ENCODE measurements around the gene EEF1AKMT3.
"Not testable (repeated sequence)": the region's sequence is repeated elsewhere in the genome, so short reads cannot be mapped to it uniquely, and the experiment has no call there.

EEF1AKMT3 gene

DNA sequence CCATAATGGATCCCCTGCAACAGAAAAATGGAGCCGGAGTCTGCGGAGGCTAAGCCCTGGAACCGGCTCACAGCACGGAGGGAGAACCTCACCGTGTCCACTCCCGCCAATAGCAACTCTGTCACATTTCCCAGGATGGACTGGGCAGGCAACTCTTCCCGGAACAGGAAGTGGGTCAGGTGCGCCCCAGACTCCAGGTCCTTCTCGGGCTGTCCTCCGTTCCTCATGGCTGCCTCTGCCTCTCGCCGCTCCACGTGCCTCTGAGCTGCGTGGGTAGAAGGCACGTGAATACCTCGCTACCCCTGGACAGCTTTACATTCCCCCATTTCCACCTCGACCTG is 7.8 kb upstream of the EEF1AKMT3 start:
- in situ Hi-C loops (cut with MboI; ENCODE audit: low sequenced_read_pairs) = no loop called here

DNA sequence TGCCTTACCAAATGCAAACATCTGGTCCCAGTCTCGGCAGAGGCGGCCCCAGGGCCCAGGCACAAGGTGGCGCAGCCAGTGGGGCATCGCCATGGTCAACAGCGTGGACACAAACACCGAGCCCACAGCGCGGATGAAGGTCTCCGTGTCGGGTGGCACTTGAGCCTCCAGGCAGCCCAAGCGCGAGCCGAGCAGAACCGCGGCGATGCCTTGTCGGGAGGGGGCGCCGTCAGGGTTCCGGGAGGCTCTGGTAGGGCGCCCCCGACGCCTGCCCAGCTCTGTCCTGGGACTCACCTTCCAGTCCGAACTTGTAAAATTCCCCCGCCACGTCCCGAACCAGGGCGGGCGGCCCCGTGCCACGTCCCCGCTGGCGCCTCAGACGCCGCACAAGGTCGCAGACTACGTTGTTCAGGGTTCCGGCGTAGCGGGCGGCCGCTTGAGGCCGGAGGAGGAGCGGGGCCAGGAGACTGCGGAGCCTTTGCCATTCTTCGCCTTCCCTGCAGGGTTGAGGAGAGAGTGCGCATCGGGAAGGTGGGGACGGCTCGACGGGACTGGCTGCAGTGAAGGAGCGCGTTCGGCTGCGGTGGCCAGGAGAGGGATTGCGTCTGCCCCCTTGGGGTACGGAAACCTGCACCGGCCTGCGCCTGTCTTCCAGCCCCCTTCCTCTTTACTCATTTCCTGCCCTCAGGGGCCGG is 7.3 kb upstream of the EEF1AKMT3 start:
- in situ Hi-C loops (cut with MboI; ENCODE audit: low sequenced_read_pairs) = no loop called here

DNA sequence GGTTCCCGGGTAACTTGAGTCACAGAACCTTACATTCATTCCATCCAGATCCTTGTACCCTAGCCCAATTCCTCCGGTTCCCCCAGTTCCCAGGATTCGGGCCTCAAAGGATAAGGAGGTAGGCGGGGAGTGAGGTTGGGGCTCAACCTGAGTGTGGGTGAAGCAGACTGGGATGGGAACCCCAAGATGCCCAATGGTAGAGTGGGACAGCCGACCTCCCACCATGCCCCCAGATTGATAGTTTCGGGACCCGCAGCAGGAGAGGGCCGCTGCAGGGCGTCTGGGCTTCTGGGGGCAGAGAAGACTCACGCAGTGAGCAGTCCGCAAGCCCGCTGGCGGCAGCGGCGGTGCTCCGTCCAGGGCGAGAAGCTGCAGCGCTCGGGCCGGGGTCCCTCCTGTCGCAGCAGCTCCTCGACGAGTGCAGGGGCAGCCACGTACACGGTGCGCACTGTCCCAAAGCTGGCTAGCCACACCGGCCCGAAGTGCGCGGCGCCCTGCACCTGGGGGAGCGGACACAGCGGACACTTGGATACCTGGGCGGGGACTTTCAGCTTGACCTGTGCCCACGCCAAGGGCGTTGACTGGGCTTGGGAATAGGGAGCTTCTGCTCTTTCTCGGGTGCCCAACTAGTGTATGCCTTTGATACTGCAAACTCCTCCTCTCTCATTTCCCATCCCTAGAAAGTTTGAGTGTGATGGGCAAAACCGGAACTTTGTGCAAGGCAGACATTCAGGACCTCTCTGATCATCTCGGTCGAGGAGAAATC is 6.5 kb upstream of the EEF1AKMT3 start:
- in situ Hi-C loops (cut with MboI; ENCODE audit: low sequenced_read_pairs) = no loop called here

DNA sequence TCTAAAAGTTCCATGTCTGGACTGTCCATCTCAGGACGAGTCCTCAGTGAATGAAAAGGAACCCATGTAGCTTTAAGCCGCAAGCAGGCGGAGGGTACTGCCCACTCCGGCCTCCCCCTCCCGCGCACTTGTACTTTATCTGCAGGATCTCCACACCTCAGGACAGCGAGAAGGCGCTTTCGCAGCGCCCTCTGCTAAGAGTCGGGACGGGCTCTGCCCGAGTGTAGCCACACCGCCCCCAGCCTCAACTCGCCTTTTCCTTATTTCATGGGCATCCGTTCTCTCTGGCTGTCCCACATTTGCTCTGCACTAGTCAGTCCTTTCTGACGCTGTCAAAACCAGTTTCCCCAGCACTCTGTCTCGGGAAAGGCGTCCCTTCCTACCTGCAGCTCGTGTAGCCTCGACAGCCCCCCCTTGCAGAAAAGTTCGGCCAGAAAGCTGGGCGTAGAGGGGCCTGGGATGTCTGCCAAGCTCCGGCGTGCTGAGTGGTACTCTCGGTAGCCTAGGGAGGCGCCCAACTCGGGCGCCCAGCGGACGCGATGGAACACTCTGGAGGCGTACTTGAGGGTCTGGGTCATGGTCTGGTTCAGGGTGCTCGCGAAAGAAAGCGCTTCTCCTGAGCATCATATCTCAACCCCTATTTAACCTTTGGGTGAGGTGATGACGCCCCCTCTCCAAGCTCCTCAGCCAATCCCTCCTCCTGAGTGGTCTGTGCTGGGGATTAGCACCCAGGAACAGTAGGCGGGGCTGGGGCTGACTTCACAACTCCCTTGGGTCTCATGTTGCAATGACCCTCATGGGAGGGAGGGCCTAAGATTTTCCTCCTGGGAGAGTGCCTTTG is 5.7 kb upstream of the EEF1AKMT3 start, which contains the start of gene CYP27B1:
CYP27B1 (minus strand) TSS at position 615 of the 841 bp plus-strand sequence; CDS start at position 578, 37 bp downstream.
- in situ Hi-C loops (cut with MboI; ENCODE audit: low sequenced_read_pairs) = no loop called here

DNA sequence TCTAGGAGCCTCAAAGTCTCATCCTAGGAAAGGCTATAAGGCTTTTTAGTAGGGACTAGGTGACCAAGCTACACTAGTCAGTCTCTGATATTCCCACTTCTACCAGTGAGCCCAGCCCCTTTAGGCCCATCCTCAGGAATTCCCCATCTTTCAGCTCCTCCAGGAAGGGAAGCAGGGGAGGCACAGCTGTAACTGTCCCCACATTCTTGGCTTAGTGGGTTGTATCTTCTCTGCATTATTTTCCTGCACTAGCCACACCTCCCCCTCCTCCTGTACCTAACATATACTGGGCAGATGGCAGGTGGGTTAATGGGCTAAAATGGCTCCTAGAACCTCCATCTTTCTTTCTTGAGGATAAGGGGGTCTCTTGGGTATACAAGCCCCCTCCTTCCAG is 5.1 kb upstream of the EEF1AKMT3 start:
- in situ Hi-C loops (cut with MboI; ENCODE audit: low sequenced_read_pairs) = no loop called here

DNA sequence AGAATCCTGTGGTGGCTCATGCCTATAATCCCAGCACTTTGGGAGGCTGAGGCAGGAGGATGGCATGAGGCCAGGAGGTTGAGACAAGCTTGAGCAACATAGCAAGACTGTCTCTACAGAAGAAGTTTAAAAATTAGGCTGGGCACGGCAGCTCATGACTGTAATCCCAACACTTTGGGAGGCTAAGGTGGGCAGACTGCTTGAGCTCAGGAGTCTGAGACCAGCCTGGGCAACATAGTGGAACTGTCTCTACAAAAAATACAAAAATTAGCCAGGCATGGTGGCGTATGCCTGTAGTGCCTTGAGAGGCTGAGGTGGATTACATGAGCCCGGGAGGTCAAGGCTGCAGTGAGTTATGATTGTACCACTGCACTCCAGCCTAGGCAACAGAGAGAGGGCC is 4.5 kb upstream of the EEF1AKMT3 start:
- in situ Hi-C loops (cut with MboI; ENCODE audit: low sequenced_read_pairs) = no loop called here

DNA sequence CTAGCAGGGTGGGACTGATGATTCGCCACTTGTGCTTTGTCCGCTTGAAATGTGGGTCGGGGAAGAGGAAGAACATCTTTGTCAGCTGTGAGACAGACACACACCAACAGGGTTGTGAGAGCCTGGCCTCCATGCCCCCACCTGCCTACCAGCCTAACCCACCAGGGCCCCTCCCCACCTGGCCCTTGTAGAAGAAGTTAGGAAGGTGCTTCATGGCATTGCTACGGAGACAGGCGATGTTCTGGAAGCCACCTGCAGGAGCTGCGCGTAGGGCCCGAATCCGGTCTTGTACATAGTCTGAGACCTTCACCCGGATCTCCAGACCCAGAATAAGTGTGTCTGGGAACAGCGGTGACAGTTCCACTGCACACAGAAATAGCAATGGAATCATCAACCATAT is 2.8 kb upstream of the EEF1AKMT3 start:
- in situ Hi-C loops (cut with MboI; ENCODE audit: low sequenced_read_pairs) = no loop called here

DNA sequence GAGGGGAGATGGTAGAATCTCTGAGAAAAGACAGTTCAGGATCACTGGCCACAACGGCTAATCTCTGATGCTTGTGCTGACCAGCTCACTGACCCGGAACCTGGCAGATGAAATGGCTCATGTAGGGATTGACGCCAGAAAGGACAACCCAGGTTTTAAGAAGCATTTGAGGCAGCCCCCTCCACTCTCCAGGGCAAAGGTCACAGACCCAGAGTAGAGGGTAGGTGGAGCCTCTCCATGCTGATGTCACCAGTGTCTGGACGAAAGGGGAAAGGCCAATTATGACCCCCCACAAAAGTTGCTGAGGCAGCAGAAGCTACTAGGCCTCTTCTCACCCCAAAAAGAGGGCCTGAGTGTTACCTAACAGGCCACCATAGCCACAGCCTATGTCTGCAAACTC is 1.7 kb upstream of the EEF1AKMT3 start:
- in situ Hi-C loops (cut with MboI; ENCODE audit: low sequenced_read_pairs) = no loop called here

DNA sequence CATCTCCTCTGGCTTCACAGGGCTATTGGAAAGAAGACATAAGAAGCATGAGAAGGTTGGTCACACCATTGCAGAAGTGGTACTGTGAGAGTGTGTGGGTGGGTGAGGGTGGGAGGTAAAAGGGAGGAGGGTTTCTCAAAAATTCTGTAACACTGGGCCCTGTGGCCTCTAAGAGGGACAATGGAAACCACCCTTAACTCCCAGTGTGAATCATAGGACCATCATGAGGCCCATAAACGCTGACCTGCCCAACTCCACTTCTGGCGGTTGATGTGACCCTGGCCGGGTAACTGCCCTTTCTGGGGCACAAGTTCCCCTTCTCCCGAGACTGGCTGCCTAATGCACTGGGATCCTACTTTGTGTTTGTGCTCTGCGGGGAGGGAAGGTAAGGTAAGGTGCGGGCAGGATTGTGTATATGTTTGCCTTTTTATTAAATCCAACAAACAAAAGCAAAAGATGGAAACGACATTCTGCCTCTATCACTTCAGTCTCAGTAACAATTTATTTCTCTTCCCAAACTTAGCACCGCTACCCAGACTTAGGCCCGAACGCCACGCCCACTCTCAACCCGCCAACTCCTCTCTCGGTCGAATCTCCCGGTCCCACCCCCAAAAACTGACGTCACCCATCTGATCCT is 1.1 kb upstream of the EEF1AKMT3 start:
- in situ Hi-C loops (cut with MboI; ENCODE audit: low sequenced_read_pairs) = no loop called here

DNA sequence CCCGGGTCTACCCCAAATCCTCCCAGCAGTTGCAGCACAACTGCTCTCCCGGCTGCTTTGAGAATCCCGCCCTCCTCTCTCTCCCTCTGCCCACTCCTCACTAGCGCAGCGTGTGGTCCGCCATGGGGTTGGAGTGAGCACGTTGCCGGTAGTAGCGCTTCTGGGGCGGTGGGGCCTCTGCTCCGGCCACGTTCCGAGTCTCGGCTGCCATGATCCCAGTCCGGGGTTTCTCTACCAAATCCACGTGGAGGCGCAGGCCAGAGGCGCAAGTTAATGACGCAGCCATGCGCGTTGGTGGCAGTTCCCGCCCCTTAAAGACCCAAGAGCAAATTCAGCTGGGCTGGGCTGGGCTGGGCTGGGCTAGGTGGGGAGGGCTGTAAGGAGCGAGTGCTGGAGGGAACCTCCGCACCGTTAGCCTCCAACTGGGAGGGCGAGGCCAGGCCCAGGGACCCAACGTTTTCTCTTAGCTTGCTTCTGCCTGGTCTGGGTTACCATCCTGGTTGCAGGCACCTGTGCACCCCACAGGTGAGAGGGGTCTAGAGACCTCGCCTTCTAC is 463 bp upstream of the EEF1AKMT3 start, which contains the start of gene METTL1:
METTL1 (minus strand) TSS at position 233 of the 556 bp plus-strand sequence; CDS start at position 211, 22 bp downstream.
- in situ Hi-C loops (cut with MboI; ENCODE audit: low sequenced_read_pairs) = no loop called here

DNA sequence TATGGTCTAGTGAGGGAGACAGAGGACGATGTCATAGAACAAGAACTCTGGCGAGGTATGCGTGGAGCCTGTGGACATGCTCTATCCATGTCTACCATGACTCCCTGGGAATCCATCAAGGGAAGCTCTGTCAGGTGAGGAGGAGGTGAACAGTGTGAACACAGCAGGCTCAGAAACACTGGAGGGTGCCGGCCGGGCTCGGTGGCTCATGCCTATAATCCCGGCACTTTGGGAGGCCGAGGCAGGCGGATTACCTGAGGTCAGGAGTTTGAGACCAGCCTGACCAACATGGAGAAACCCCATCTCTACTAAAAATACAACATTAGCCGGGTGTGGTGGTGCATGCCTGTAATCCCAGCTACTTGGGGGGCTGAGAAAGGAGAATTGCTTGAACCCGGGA is 2.2 kb downstream of the EEF1AKMT3 start:
- in situ Hi-C loops (cut with MboI; ENCODE audit: low sequenced_read_pairs) = not testable (repeated sequence)

DNA sequence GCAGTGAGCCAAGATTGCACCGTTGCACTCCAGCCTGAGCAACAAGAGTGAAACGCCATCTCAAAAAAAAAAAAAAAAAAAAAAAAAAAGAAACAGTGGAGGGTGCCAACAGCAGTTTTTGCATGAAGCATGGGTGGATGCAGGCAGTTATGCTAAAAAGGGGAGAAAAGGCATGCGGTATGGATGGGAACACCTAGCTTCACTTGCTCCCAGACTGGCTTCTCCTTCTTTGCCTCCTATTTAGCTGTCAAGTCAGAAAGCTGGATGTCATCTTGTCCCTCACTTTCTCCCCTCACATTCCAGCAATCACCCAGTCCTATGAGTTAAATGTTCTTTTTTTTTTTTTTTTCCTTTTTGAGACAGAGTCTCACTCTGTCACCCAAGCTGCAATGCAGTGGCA is 2.6 kb downstream of the EEF1AKMT3 start:
- in situ Hi-C loops (cut with MboI; ENCODE audit: low sequenced_read_pairs) = no loop called here

DNA sequence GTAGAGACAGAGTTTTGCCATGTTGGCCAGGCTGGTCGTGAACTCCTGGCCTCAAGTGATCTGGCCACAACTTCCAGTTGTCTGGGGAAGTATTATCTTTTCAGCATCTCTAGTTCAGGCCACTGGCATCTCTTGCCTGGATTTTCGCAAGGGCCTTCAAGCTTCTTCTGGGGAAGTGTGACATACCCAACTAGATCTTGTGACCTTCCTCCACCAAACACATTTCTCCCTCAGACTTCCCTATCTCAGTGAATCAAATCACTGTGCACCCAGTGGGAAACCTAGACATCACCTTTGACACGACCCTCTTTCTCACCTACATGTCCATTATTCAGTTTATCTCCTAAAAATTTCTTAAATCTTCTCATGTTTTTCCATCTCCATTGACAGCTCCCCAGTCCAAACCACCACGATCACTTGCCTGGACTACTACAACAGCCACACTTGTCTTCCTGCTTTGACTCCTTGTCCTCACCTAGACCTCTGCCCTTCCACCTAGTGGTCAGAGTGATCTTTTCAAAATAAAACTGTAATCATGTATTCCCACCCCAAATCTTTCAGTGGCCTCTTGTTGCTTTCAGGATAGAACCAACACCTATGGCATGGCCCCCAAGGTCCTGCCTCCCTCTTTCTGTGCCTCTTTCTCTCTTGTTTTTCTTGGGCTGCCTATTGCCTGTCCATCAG is 3.3 kb downstream of the EEF1AKMT3 start:
- in situ Hi-C loops (cut with MboI; ENCODE audit: low sequenced_read_pairs) = no loop called here

DNA sequence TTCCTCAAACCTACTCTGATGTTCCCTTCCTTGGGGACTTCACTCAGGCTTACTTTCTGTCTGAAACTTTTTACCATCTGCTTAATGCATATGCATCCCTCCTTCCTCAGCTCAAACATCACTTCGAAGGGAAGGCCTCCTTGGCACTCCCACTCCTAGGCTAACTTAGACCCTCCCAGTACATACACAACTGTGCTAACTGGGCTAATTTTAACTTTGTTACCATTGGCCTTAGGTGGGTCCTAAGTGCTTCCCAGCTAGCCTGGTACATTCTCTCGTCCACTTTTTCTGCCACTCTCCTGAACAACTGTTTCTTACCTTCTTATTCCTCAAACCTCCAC is 3.8 kb downstream of the EEF1AKMT3 start:
- in situ Hi-C loops (cut with MboI; ENCODE audit: low sequenced_read_pairs) = no loop called here

DNA sequence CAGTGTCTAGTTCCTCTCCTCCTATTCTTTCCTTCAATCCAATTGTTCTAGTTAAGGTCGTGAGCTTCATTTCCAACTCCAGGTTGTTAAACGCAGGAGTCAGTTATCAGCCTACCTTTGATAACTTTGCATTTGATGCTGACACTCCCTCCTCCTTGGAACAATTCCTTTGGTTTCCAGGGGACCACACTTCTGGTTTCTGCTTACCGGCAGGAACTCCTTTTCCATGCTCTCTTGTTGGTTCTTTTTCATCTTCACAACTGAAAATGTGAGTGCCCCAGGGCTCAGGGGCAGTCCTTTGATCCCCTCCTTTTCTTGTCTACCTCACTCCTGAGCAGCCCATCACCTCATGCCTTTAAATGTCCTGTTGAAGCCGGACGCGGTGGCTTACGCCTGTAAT is 5.0 kb downstream of the EEF1AKMT3 start:
- in situ Hi-C loops (cut with MboI; ENCODE audit: low sequenced_read_pairs) = no loop called here

DNA sequence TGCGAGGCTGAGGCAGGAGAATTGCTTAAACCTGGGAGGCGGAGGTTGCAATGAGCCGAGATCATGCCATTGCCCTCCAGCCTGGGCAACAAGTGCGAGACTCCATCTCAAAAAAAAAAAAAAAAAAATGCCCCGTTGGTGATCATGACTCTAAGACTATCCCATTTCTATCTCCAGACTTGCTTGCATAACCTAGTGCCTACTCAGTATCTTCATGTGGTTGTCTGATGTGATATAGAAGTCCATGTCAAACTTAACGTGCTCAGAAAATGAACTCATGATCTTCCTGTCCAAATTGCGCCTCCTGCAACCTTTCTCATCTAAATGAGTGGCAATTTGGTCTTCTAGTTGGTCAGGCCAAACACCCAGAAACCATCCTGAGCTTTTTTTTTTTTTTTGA is 5.5 kb downstream of the EEF1AKMT3 start:
- in situ Hi-C loops (cut with MboI; ENCODE audit: low sequenced_read_pairs) = no loop called here

DNA sequence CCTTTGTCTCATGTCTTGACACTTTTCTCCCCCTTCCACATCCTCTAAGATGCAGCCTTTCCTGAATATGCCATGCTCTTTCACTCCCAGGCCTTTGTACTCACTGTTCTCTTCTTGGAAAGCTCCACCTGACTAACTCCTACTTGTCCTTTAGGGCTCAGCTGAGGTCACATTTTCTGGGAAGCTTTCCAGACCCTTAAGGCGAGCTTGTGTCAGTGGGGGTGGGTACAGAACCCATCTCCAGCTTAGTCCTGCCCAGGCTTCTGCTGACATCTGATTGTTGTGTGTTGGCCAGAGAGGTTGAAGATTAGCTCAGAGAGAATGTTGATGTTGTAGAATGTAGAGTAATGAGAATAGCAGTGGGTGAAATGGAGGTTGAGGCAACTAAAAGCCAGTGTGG is 7.3 kb downstream of the EEF1AKMT3 start:
- in situ Hi-C loops (cut with MboI; ENCODE audit: low sequenced_read_pairs) = no loop called here

DNA sequence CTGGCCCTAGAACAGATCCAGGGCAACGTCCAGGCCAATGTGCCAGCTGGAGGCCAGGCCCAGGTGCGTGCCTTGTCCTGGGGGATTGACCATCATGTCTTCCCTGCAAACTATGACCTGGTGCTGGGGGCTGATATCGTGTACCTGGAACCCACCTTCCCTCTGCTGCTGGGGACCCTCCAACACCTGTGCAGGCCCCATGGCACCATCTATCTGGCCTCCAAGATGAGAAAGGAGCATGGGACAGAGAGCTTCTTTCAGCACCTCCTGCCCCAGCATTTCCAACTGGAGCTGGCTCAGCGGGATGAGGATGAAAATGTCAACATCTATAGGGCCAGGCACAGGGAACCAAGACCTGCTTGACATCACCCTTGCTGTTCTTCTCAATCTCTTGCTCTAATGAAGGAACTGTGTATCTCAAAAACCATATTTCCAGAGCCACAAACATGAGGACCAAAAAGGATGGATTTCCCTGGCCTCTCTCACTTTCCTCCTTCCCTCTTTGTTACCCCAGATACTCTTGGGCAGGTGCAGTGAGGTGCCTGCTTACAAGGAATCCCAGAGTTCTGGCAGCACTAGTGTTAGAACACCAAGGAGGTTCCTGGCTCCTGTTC is 8.0 kb downstream of the EEF1AKMT3 start:
- in situ Hi-C loops (cut with MboI; ENCODE audit: low sequenced_read_pairs) = no loop called here

DNA sequence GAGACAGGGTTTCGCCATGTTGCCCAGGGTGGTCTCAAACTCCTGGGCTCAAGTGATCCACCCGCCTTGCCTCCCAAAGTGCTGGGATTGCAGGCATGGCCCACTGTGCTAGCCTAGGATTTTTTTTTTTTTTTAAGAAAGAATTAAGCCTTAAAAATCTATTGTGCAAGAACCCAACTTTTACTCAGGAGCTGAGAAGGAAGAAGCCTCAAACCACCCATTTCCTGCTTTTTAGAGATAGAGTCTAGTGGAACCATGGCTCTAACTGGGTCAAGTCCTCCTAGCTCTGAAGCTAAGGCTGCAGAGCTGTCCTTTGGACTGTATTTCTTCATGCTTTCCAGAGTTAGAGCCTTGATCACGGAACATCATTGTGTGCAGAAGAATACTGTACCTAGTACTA is 8.8 kb downstream of the EEF1AKMT3 start:
- in situ Hi-C loops (cut with MboI; ENCODE audit: low sequenced_read_pairs) = no loop called here

DNA sequence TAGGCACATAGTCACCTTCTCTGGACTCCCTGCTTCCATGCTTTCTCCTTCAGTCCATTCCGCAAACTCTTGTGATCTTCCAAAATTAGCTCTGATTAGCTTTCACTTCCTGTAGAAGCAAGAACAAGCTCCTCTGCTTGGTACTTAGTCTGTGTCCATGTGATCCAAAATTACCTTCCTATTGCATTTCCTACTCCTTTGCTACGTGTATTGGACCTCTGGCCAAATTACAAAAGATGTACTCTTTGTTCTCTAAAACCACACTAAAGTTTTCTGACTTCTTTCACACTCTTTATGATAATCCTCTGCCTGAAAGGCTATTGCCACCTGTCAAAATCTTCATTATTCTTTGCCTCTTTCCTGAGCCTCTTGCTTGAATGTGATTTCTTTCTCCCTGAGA is 9.4 kb downstream of the EEF1AKMT3 start:
- in situ Hi-C loops (cut with MboI; ENCODE audit: low sequenced_read_pairs) = no loop called here
